Vagina (tissue), 2 donors: ENCODE results near the gene PAPOLB. TPM values are rescaled to one million over a fixed set of nuclear protein-coding genes. Genes with fewer than 3 reads are reported as not detected.
A peak's percentile ranks its signal among the peaks of the same experiment; 100 is the strongest.

Experiments used
- DNase-seq, 2 donors: peaks; one replicate each; pipeline ENCODE4 v3.0.0-alpha.2; 2017; ENCODE audit errors: extremely low spot score in 2 of 2
- H3K27ac ChIP-seq: fragments of 200-600 bp; sonication (generic); one replicate; pipeline ENCODE4 v1.5.1; 2019
- H3K27me3 ChIP-seq: fragments of 200-600 bp; sonication (generic); one replicate; pipeline ENCODE4 v1.5.1; 2019
- H3K36me3 ChIP-seq, 2 donors: fragments of 200-600 bp; sonication (generic); one replicate each; pipeline ENCODE4 v1.5.1; 2017 to 2019
- H3K4me1 ChIP-seq: fragments of 200-600 bp; sonication (generic); one replicate; pipeline ENCODE4 v1.5.1; 2019
- H3K4me3 ChIP-seq, 2 donors: fragments of 200-600 bp; sonication (generic); 1 replicate in 1 of 2; 2 replicates in 1 of 2; pipeline ENCODE4 v1.5.1; 2016 to 2019
- H3K9me3 ChIP-seq: fragments of 200-600 bp; sonication (generic); one replicate; pipeline ENCODE4 v1.5.1; 2019
- POLR2A ChIP-seq, 2 donors: fragments of 450-650 bp; IDR thresholded peaks; one replicate each; pipeline ENCODE4 v1.6.1; 2017; ENCODE audit warnings: antibody characterized with exemption in 2 of 2, mild to moderate bottlenecking in 2 of 2, moderate library complexity in 2 of 2
- POLR2AphosphoS5 ChIP-seq, 2 donors: sonication (generic); formaldehyde crosslinking; IDR thresholded peaks; one replicate each; pipeline ENCODE4 v1.9.0; 2017; ENCODE audit warnings: antibody characterized with exemption in 2 of 2, mild to moderate bottlenecking in 2 of 2, low read depth in 1 of 2; ENCODE audit not compliant: insufficient read depth in 1 of 2
- intact Hi-C: fragments of 100-400 bp; cut with DNase I; formaldehyde crosslinking; loops from one replicate; pipeline ENCODE4 v1.15.1; 2023
- total RNA-seq: library from RNA; depleted of rRNA; stranded (reverse); fragments of >200 nt; gene quantifications from one replicate; pipeline ENCODE4 v1.2.3, GENCODE V29; 2016
- TF ChIP-seq, protein P1 (sequence below), 3 experiments: fragments of 450-650 bp in 2 of 3; fragments of 200-600 bp in 1 of 3; sonication (generic) in 1 of 3; IDR thresholded peaks; one replicate each; pipeline ENCODE4 v1.5.1; 2017 to 2019; ENCODE audit warnings: antibody characterized with exemption in 3 of 3, mild to moderate bottlenecking in 2 of 3, moderate library complexity in 2 of 3

The PAPOLB gene
- total RNA-seq, 1 donor from 2014 or later: not detected

DNA sequence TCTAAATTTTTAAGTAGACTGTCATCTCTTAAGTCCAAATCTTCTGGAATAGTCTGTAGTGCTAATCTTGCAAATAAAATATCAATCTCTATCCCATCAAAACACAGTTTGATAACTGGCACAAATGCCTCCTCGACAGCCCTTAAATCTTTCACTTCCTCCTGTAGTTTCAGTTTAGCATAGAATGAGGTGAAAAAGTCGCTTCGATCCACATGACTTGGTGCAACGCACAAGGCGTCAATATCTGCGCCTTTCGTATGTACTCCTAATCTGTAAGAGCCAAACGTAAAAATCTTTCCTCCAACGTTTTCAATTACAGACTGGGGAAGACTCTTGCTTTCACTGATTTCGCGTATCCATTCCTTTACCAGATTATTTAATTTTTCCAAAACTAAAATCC, 603 bp downstream of the PAPOLB start:
- DNase-seq: no peak
- TF ChIP-seq POLR2AphosphoS5 (IDR thresholded peaks at IDR 0.05; ENCODE audit: insufficient read depth in 1 of 2, low read depth in 1 of 2): no peak
- no peak for TF ChIP-seq POLR2A (IDR thresholded peaks at IDR 0.05)
- TF ChIP-seq, protein P1, sequence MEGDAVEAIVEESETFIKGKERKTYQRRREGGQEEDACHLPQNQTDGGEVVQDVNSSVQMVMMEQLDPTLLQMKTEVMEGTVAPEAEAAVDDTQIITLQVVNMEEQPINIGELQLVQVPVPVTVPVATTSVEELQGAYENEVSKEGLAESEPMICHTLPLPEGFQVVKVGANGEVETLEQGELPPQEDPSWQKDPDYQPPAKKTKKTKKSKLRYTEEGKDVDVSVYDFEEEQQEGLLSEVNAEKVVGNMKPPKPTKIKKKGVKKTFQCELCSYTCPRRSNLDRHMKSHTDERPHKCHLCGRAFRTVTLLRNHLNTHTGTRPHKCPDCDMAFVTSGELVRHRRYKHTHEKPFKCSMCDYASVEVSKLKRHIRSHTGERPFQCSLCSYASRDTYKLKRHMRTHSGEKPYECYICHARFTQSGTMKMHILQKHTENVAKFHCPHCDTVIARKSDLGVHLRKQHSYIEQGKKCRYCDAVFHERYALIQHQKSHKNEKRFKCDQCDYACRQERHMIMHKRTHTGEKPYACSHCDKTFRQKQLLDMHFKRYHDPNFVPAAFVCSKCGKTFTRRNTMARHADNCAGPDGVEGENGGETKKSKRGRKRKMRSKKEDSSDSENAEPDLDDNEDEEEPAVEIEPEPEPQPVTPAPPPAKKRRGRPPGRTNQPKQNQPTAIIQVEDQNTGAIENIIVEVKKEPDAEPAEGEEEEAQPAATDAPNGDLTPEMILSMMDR (IDR thresholded peaks at IDR 0.05): no peak
- Histone ChIP-seq H3K4me1 (peaks cover 9% of the 10 kb centered on the region), H3K27me3 (peaks cover 4% of the 10 kb centered on the region), H3K9me3 (no peaks in the 10 kb centered on the region), H3K4me3 (peak overlapping the region; percentile 34 to 47), H3K27ac (no peak overlapping the region), H3K36me3 (no peaks in the 10 kb centered on the region)
- intact Hi-C loops: no loop called here

DNA sequence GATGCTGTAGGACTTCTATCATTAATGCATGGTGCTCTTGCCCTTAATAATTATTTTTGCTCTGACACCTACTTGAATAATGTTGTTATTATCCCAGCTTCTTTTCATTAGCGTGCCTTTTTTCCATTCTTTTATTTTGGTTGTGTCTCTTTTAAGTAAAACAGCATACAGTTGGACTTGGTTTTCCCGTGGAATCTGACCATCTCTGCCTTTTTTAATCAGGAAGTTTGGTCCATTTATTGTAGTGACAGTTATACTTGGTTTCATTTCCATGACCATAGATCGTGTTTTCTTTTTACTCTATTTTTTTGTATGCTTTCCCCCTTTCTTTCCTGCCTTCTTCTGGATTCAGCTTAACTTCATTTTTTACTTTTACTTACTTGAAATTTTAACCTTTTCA, 4.6 kb downstream of the PAPOLB start:
- Histone ChIP-seq H3K27me3 (peaks cover 4% of the 10 kb centered on the region), H3K36me3 (no peaks in the 10 kb centered on the region), H3K27ac (no peak overlapping the region), H3K4me1 (peaks cover 7% of the 10 kb centered on the region), H3K9me3 (no peaks in the 10 kb centered on the region), H3K4me3 (no peak overlapping the region)
- TF ChIP-seq POLR2AphosphoS5 (IDR thresholded peaks at IDR 0.05; ENCODE audit: insufficient read depth in 1 of 2, low read depth in 1 of 2): no peak
- TF ChIP-seq, protein P1 (IDR thresholded peaks at IDR 0.05): no peak
- TF ChIP-seq POLR2A (IDR thresholded peaks at IDR 0.05): no peak
- intact Hi-C loops: no loop called here
- DNase-seq: no peak

DNA sequence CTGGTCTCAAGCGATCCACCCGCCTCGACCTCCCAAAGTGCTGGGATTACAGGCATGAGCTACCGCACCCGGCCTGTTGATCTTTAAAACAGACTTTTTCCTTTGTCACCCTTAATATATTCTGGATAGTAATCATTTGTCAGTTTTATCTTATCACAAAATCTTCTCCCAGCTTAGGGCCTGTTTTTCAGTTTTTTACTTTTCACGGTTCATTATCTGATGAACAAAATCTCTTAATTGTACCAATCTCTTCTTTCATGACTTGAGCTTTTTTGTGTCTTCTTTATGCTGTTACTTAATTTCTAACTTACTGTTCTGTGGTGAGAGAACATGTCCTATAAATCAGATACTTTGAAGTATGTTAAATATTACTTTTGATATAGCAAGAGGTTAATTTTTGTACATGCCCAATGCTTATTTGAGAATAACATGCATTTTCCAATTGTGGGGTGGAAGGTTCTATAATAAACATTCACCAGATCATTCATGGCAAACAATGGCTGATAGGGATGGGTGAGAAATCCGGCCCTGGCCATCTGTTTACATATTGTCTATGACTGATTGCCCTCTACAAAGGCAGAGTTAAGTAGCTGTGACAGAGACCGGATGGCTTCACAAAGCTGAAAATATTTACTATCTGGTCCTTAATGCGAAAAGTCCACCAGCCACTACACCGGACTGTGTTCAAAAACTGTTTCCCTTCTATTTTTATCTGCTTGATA, 5.3 kb downstream of the PAPOLB start:
- no peak for TF ChIP-seq POLR2AphosphoS5 (IDR thresholded peaks at IDR 0.05; ENCODE audit: insufficient read depth in 1 of 2, low read depth in 1 of 2)
- no peak for TF ChIP-seq POLR2A (IDR thresholded peaks at IDR 0.05)
- TF ChIP-seq, protein P1 (IDR thresholded peaks at IDR 0.05): no peak
- no peak for DNase-seq
- no peak overlapping the region for H3K4me3 ChIP-seq
- intact Hi-C loops: no loop called here
- H3K36me3 ChIP-seq: no peaks in the 10 kb centered on the region
- no peaks in the 10 kb centered on the region for H3K9me3 ChIP-seq
- H3K4me1 ChIP-seq: no peaks in the 10 kb centered on the region
- no peak overlapping the region for H3K27ac ChIP-seq
- H3K27me3 ChIP-seq: no peaks in the 10 kb centered on the region

DNA sequence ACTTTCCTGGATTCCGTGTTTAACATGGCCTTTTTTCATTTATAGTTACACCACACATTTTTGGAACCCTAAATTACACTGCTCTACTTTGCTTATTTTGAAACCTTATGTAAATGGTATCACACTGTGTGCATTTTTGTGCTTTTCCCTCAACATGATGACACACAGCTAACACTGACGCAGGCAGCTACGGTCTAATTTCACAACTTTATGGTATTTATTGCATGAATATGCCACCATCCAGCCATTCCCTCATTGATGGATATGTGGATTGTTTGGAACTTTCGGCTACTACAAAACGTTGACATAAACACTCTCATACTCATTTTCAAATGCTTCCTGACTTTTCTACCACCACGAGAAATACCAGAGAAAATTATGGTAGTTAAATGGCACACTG, 6.9 kb downstream of the PAPOLB start:
- no peaks in the 10 kb centered on the region for H3K27me3 ChIP-seq
- no peaks in the 10 kb centered on the region for H3K9me3 ChIP-seq
- H3K4me1 ChIP-seq: no peaks in the 10 kb centered on the region
- H3K4me3 ChIP-seq: no peak overlapping the region
- no peak overlapping the region for H3K27ac ChIP-seq
- H3K36me3 ChIP-seq: no peaks in the 10 kb centered on the region
- TF ChIP-seq, protein P1 (IDR thresholded peaks at IDR 0.05): no peak
- TF ChIP-seq POLR2AphosphoS5 (IDR thresholded peaks at IDR 0.05; ENCODE audit: insufficient read depth in 1 of 2, low read depth in 1 of 2): no peak
- no peak for TF ChIP-seq POLR2A (IDR thresholded peaks at IDR 0.05)
- no peak for DNase-seq
- intact Hi-C loops: no loop called here
